Amniotic stem cell (primary cell): ENCODE data around the gene PCSK5.
"Not testable (repeated sequence)": the region's sequence is repeated elsewhere in the genome, so short reads cannot be mapped to it uniquely, and the experiment has no call there.

ENCODE experiments used
- DNase-seq: peaks from one replicate; lab custom pipeline; 2025; lab: John Stamatoyannopoulos, UW

PCSK5 gene

DNA sequence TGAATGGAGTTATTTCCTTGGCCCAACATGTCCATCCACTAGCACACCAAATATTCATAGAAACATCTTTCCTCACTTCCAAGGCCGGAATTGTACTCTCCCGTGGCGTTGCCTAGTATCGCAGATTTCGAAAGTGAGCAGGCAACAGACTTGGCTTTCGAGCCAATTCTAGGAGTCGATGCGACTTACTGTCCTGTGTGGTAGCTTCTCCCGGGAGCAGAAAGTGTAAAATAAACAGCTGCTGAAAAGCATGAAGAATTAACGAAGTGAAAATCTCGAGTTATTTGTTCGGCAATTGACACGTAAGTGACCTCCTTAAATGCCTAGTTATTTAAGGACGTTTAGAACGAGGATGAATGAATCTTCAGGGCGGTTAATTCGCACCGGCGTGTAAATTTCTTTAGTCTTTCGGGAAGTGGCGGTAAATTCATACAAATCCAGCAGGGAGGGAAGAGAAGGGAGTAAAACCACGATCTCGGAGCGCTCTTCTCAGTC is 449 bp upstream of the PCSK5 start:
- DNase-seq, result peak; percentile 46

DNA sequence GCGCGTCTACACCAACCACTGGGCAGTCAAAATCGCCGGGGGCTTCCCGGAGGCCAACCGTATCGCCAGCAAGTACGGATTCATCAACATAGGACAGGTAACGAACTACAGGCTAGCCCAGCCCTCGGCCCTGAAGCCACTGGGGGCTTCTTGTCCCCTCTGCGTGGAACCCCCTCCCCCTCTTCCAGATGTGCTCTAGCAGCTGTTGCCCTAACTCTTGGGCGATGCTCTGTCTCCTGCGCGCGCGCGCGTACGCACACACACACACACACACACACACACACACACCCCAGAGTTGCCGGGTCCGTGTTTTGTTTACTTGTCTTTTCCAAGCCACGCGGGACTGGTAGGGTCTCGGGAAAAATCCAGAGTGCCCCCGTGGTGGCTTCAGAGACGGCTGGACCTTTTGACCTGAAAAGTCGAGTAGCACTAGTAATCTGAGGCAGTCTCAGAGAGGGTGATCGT is 836 bp downstream of the PCSK5 start:
- no peak for DNase-seq

DNA sequence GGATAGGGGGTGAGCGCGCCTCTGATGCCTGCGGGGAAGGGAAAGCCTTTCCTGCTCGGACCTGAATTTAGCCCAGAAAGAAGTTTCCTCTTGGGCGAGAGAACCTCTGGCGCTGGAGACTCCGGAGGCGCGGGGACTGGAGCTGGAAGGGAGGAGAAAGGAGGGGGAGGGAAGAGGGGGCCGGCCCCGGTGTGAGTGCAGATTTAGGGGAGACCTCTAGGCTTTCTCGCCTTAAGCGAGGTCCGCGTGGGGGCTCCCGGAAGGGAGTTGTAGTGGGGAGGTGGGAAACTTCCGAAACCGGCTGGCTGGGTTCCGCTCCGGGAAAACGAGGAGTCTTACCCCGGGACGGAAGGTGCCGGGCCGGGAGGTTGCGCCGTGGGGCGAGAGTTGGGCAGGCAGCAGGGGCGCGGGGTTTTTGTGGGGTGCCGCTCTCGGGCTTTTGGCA is 1.3 kb downstream of the PCSK5 start:
- DNase-seq, result no peak

DNA sequence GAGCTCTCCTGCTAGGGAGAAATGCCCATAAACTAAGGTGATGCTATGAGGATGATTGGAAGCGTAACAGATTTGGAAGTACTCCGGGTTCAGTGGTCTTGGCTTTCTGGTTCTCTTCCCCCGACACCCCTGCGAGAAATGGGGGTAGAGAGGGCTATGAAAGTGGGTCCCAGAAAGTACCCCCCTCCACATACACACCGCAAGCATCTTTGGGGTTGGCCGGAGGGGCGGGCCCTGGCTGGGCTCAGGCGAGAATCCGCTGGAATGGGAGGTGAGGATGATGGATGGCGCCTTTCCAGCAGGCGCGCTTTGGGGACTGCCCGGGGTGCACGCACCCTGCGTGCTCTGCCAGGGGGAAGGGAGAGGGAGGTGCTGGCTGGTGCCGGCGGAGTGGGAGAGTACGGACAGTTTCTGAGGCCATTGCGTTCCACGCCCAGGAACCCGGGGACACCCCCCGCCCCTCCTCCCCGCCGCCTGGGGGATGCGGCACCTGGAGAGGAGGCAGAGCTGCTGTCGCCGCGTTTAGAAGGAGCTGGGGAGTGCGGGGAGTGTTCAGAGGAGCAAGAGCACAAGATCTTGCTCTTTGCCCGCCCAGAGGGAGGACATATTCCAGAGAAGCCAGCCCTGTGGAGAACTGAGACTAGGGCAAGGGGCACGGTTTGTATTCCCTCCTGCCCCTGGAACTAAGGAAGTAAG is 1.9 kb downstream of the PCSK5 start:
- DNase-seq, result no peak

DNA sequence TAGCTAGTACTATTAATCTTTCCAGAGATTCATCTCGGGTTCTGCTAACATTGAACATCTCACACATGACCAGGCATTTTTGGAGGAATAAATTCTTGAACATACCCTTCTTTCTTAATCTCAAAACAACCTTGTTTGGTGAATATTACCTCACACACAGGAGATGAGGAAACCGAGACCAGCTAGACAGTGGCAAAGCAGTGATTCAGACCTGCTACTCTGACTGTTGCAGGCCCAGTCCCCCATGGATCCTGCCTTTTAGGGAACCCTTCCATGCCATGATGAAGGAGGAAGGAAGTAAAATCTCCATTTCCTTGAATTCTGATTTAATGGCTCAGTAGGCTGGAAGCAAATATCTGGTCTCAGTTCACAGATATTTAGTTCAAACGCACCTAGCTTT is 2.6 kb downstream of the PCSK5 start:
- DNase-seq, result no peak

DNA sequence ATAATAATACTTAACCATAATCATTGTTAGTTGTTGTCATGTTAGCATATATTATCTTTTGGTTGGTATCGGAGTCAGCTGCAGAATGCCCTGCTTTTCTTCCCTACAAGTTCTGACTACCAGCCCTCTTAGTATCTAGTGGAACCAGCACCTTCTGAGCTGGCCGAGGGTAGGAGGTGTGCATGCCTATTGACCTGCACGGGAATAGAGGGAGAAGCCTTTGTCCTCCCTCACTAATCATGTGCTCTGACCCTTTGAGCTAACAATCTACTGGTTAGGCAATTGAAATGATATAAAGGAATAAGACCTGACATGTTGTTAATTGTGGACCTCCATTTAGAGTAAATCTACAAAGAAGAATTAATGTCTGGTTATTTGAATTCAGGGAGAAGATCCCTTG is 4.1 kb downstream of the PCSK5 start:
- no peak for DNase-seq

DNA sequence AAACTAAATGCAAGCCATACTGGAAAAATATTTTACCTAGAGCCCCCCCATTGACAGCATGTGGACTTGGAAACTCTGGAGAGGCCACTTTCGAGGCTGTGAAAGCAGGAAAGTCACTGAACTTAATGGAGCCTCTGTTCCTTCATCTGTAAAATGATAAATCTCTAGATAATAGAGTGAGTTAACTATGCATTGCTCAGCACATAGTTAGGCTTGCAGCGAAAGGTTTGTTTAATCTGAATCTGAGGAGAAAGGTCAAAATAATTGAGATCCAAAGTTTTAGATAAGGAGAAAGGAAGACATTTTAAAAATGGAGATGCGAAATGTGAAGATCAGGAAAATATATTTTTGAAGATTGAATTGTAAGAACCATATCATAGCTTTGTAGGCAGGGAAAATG is 4.6 kb downstream of the PCSK5 start:
- no peak for DNase-seq

DNA sequence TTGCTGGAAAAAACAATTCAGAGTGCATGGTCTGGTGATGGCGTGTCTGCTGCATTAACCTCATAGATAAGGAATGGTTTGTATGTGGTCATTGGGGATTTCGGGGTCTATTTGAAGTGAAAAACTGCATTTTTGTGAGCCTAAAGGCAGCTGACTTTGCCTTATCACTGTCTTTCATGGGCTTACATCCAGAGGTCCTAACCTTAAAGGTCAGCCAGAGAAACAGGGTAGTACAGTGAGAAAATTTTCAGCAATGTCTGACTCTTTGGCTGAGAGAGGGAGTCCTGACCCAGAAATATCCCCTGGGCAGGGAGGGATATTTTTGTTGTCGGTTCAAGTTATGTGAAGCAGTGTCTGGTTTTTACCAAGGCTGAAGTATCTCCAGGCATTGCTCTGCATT is 5.7 kb downstream of the PCSK5 start:
- DNase-seq, result no peak

DNA sequence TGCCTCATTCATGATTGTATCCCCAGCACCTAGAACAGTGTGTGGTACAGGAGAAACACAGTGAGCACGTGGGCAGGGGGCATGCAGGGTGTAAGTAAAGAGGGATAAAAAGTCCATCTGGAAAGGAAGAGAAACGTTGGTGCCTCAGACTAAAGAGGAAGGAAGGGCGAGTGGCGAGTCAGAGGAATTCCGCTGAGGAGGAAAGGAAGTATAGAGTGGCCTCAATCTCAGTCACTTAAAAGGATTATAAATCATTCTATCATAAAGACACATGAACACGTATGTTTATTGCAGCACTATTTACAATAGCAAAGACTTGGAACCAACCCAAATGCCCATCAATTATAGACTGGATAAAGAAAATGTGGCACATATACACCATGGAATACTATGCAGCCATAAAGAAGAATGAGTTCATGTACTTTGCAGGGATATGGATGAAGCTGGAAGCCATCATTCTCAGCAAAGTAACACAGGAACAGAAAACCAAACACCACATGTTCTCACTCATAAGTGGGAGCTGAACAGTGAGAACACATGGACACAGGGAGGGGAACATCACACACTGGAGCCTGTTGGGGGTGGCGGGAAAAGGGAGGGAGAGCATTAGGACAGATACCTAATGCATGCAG is 10.5 kb downstream of the PCSK5 start:
- DNase-seq, result not testable (repeated sequence)

DNA sequence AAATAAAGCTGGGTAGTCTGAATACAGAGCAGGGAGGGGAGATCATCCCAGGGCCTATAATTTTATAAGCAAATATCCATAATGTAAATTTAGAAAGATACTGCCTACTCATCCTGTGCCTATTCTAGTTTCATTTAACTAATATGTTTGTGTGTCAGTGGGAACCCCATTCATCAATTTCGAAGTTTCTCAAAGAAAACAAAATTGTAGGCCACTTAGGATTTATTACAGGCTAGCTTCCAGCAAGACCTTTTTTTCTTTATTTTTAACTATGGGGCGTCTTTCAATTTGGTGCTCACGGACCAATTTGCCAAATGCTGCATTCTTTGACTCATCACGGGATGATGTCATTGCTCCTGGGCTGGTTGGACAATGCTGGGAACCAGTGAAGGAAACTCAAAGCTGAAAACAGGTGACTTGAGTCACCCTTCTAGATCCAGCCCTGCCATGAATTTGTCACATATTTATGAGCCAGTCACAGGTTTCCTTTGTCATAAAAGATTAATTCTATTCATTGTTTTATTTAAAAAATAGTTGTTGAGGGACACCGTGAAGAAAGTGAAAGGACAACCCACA is 13.4 kb downstream of the PCSK5 start:
- no peak for DNase-seq

DNA sequence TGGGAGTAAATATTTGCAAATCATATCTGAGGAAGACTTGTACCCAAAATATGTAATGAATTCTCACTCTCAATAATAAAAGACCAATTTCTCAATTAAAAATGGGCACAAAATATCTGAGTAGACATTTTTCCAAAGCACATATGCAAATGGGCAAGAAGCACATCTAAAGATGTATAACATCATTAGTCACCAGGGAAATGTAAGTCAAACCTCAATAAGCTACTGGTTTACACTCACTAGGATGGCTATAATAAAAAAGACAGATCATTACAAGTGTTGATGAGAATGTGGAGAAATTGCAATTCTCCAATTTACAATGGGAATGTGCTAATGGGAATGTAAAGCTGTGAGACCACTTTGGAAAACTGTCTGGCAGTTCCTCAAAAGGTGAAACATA is 13.9 kb downstream of the PCSK5 start:
- no peak for DNase-seq

DNA sequence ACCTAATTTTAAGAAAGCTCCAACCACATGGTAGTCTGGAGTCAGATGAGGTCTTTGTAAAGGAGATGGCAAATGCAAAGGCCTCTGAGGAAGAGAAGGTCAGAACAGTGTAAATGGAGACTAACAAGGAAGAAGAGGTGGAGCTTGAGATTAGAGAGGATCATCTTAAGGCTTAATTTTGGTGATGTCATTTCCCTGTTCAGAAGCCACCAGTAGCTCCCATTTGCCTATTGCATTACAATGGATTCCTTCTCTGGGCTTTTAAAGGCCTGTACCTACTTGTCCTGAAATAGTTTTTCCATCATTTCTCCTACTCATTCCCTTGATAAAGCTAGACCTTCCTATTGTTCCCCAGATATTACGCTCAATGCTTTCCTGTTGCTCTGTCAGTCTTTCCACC is 16.1 kb downstream of the PCSK5 start:
- DNase-seq, result no peak

DNA sequence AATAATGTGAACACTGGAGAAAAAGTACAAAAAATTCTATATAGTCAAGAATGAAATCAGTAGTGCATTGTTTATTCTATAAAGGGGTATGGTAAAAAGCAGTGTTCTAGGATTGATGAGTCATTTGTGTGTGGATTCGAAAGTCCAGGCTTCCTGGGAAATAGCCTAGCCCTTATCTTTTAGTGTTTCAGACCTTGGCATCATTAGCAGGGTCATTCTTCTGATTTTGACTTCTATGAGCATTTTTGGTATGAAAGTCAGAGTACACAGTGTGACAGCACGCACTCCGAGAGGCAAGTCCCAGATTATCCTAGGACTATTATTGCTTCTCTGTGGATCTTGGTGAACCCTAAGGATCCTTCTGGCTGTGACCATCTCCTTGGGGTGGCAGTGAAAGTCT is 16.9 kb downstream of the PCSK5 start:
- DNase-seq, result no peak

DNA sequence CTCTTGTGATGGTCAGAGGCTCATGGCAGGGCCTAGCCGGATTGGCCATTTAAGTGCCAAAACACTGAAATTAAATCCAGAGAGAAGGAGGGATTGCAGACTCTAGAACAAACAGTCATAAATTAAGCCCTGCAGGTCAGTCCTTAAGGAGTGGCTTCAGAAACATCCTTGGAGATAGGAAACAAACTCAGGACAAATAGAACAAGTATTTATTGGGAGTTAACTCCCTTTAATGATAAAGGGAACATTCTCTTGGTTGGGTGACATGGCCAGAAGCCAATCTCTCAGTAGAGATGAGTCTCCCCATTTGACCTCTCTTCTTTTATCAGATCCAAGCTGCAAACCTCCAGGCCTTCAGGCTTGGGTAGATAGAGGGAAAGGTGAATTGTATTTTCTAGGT is 17.4 kb downstream of the PCSK5 start:
- no peak for DNase-seq

DNA sequence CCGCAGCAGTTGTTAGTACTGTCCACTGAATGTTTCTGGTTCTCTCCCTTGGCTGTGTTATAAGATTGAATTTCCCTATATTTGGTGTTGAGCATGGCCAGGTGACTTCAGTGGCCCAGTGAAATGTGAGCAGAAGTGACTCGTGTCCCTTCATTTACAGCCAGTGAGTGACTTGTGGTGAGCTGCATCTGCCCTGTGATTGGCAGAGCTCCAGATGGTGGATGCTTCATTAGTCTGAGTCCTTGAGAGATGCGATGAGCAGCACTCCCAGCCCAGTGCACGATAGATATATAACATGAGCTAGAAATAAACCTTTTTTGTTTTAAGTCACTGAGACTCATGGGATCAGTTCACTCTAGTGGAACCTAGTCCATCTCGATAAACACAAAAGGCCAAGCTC is 19.3 kb downstream of the PCSK5 start:
- no peak for DNase-seq

DNA sequence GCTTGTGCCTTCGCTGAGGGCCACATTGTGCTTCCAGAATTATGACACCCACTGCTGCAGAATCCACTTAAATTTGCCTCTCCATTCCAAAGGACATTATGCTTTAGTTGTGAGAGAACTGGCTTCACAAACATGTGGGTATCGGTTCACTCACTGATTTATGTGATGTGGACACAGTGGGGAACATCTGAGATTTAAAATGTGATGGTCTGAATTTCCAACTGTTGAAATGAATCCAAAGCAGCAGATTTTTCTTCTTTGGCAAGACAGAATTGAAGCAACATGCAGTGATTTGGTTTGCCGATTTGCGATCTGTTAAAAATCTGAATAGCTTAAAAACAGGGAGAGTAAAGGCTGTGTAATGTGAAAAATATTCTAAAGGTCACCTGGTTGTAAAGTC is 20.3 kb downstream of the PCSK5 start:
- DNase-seq, result no peak

DNA sequence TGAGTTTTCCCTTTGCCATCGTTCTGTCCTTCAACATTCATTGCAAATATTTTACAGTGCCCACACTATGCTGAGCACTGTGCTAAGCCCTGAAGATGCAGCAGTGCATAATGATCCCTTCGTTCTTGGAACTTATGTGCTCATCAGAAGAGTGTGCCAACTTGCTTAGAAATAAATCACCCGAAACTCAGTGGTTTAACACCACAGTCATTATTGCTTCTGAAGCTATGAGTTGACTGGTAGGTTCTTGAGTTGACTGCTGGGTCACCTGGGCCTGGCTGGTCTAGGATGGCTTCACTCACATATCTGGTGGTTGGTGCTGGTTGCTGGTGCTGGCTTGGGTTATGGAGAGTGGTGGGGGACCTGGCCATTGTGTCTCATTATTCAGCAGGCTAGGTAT is 20.9 kb downstream of the PCSK5 start:
- DNase-seq, result no peak

DNA sequence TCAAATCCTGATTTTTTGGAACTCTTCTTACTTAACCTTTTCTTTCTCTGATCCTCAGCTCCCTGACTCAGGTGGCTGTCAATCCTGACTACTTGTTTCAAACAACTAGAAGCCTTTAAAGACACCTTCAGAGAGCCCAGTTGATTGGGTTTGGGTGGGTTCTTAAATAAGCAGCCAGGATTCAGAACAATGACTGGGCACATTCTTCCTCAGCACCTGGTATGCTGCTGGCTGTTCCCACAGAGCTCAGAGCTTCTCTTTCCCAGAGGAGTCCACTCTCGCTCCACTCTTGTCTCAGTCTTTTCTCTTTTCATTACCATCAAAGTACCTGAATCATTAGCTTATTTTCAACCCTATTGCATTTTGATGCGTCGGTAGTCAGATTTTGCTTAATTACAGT is 22.5 kb downstream of the PCSK5 start:
- no peak for DNase-seq

DNA sequence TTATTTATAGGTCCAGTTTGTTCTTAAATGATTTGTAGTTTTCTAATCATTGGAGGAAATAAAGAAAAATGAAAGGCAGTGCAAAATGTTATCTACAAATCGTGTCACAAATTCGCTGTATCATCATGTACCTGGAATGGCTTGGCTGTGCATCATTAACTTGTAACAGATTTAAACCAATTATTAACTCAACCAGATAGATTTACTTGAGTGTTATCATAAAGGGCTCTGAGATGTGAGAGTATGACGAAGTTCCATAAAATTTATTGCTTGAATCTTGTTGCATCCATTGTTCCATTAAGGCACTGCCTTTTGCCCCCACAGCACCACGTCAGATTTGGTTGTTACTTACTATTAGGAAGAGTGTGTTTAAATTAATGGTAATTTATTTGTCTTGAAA is 23.5 kb downstream of the PCSK5 start:
- DNase-seq, result no peak

DNA sequence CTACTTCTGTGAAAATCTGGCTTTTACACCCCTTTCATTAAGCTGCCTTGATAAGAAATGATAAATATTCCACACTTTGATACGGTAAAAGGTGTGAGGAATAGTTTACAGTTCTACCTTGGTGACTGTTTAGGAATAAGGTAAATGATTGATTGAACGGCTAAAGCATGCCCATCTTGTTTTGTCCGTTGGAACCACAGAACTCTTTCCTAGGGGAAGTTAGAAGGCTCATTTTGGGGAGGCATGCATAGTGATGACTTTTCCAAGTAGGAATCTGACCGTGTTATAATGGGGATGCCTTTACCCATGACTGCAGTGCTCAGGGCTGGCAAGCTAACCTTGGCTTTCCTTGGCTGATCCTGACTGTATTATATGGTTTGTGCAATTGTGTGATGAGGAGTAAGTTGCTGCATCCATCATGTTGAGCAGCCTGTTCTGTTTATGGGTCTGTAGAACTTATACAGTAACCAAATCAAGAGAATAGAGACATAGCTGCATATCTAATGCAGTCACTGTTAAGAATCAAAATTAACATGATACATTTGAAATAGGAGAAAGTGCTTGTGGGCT is 24.5 kb downstream of the PCSK5 start:
- no peak for DNase-seq

DNA sequence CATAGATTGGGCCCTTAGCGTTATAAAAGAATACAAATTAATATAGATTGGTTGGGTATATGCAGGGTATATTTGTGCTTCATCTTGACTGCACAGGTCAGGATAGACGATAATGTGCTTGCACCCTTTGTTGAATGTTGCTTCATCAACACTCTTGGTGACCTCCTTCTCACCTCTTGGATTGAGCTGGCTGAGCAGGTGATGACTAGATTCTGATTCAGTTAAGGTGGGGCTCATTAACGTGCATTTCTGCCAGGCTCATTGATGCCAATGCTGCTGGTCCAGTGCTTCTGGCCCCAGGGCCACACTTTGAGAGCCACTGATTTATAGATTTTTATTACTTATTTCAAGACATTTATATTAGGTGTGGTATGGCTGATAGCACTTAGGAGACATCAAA is 27.7 kb downstream of the PCSK5 start:
- no peak for DNase-seq

DNA sequence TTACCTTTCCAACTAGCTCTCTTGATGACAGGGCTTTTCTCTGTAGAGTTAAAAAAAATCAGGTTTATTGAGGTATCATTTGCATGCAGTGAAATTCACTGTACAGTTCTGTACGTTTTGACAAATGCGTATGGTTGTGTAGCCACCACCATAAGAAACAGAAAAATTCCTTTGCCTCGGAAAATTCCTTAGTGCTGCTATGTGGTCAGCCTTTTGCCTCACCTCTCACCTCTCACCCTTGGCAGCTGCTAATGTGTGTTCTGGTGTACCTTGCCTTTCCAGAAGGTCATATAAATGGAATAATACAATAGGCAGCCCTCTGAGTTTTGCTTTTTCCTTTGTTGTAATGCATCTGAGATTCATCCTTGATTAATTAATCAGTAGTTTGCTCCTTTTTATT is 28.4 kb downstream of the PCSK5 start:
- no peak for DNase-seq
